Stimulated activated CD4-positive, alpha-beta T cell treated with anti-CD3 and anti-CD28 coated beads, TNF-alpha, amount 100 ng/mL, for 4 hours (primary cell): ENCODE results near the gene UCK2.
A peak's percentile ranks its signal among the peaks of the same experiment; 100 is the strongest.

Experiments used
- DNase-seq, 3 experiments: peaks; one replicate each; pipeline ENCODE4 v3.0.0-alpha.2; 2020; ENCODE audit warnings: low read depth in 3 of 3

The UCK2 gene

DNA sequence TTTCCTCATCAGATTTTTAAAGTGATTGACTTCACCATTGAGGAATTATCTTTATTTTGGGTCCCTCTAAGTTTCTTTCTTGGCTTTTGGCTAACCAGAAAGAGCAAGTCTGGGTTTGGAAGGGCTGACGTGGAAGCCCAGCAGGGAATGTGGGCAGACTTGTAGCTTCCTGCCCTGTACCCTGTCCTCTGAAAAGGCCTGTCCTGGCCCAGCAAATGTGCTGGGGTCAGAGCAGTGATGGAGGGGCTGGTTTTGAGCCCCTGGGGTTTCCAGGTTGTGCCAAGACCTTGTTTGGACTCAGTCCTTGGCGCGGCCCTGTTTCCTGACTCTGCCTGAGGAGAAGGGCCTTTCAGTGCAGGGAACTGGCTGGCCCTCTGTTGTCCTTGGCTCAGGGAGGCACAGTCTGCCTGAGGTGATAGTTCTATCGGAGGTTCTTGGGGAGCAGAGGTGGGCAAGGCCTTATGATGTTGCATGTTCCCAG, 72.1 kb downstream of the UCK2 start:
- DNase-seq: no peak

DNA sequence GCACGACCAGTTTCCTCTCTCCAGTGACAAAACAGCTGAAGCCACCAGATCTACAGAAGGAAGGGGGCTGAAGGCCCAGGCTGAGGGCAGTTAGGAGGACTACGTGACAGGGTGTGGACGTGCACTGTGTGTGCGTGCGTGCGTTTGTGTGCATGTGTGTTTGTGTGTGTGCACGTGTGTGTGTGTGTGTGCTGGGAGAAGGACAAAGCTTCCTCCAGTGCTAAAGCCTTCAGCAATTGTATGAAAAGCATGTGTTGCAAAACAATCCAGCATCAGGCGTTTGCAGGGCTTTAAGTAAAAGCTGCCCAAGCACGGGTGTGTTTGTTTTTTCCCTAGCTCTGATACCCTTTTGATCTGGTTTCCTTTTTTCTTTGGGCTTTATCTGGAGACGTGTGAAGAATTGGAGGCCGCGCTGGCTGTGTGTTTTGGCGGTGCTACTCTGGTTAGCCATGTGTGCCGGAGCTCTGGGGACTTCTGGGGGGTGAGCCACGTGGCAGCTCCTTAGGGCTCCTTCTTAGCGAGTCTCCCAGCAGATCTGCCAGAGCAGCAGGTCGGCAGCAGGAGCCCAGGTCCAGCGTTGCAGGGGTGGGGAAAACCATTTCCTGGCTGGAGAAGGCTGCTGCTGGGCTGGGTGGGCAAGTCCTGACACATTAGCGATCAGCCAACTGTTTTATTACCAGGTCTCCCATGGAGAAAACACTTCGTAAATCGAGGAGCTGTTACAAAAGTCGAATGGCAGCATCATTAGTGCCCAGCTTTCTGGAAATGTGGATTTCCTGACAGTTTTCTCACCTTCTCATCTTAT, 73.4 kb downstream of the UCK2 start:
- DNase-seq: no peak

DNA sequence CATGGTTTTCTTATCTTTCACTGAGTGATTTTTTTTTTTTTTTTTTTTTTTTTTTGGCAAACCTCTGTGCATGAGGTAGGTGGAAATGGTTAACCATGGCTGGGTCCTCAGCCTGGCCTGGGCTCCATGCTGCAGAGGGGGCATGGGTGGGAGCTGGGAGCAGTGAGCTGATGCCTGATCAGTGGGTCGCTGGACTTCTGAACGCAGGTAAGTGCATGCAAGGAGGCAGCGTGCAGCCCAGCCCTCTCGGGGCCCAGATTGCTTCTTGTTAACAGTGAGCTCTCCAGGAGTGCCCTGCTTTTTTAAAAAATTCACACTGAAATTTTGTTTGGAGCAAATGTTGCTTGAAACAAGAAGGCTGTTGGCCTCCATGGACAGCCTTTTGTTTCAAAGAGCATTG, 75.2 kb downstream of the UCK2 start:
- DNase-seq: no peak

DNA sequence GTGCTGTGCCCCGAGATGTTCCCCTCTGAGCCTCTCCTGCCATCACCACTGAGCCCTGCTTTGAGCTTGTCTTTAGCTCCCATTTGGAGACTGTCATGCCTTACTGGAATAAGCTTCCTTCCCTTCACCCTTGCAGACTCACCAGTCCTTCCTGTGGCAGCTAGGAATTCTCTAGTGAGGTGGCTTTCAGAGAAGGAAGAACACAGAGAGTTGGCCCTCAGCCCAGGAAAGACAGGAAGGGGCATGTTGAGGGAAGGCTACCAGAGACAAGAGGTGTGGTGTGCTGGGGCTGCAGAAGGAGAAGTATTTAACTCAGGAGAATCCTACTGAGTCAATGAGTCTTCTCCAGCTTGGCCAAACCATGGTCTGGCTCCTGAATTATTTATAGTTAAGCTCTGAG, 76.3 kb downstream of the UCK2 start:
- no peak for DNase-seq

DNA sequence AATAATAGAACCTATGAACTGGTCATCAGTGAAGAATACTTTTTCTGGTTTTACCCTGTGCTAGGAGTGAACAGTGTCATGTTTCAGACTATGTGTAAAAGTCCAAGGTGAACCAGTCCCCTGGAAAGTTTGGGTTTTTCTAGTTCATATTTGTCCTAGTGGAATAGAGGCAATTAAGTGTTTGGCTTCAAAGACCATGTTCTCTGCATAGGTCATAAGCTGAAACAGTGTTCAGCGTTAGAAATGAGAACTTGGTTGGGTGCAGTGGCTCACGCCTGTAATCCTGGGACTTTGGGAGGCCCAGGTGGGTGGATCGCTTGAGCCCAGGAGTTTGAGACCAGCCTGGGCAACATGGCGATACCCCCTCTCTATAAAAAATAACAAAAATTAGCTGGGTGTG, 77.5 kb downstream of the UCK2 start:
- DNase-seq: no peak

DNA sequence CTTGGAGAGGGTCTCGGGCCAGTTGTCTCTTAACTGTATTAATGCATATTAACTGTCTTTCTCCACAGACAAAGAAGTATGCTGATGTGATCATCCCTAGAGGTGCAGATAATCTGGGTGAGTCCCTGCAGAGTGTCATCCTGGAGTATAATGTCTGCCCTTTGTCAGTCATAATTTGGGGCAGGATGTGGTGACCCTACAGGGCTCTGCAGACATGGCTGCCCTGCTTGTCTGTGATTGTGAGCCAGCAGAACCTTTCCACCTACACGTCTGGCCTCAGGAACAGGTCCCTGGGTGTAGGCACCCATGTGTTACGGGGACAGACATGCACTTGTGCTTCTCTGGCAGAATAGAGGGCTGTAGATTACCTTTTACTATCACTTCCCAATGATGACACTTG, 78.4 kb downstream of the UCK2 start:
- no peak for DNase-seq

DNA sequence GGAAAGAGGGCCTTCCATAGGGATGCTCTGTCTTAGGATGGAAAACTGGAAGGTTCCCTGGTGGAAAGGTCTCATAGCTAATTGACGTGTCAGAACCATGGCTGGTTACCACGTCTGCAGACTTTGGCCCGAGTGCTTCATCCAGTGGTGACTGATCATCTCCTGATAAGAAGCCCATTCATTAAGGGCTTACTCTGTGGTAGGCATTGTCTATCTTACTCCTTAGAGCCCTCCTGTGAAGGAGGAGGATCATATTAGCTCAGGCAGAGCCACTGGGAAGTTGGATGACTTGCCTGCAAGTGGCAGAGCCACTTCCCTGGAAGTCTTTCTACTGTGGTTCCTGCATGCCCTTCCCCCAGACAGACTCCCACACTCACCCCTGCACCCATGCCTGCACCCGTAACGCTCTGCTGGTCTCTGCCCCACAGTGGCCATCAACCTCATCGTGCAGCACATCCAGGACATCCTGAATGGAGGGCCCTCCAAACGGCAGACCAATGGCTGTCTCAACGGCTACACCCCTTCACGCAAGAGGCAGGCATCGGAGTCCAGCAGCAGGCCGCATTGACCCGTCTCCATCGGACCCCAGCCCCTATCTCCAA, 79.9 kb downstream of the UCK2 start:
- DNase-seq: no peak

DNA sequence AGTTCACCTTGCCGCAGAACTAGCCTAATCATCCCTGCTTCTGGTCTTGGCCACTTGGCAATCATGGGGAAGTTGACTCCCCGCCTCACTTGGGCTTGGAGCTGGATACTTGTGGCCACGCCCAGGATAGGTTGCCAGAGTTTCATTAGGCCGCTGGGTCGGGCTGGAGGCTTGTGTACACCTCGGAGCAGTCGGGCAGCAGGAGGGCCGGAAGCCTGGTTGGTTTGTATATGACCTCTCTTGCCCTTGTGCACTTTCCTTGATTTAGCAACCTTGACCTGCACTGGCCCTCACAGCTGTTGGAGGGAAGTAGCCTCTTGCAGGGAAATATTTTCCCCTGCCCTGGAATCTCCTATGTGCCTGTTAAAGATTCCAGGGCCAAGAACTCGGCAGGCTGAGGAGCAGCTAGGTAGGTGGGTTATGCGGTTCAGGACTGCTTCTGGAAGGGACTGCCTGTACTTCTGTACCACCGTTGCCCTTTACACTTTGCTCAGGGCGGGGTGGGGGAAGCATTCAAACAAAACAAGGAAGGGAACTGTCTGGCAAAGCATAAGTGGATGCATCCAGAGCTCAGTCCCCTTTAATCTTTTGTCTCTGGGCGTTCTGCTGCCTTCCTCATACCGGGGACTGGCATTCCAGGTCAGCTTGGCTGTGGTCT, 83.5 kb downstream of the UCK2 start:
- DNase-seq: no peak

DNA sequence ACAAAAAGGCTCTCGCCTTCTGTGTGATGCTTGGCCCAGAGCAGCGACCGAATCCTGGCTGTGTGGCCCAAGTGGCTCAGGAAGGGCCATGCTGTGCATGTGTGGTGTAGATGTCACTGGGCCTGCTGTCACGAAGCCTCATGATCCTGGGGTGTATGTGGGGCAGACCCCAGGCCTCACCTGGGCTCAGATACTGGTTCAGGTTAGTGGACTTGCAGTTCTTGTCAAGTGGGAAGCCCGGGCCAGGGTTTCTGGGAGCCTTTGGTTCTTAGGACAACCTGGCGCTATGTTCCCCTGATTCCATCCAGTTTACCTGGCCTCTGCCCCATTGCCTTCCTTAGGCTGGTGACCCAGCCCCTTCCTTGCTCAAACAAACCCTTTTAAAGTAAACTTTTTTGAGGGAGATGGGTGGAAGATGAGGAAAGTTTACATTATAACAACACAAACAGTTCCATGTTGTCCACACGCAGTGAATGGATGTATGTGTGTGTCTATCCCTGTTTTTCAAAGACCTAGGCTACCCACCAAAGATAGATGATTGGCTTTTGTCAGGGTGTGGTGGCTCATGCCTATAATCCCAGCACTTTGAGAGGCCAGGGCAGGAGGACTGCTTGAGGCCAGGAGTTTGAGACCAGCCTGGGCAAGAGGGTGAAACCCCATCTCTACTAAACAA, 84.3 kb downstream of the UCK2 start:
- DNase-seq: no peak

DNA sequence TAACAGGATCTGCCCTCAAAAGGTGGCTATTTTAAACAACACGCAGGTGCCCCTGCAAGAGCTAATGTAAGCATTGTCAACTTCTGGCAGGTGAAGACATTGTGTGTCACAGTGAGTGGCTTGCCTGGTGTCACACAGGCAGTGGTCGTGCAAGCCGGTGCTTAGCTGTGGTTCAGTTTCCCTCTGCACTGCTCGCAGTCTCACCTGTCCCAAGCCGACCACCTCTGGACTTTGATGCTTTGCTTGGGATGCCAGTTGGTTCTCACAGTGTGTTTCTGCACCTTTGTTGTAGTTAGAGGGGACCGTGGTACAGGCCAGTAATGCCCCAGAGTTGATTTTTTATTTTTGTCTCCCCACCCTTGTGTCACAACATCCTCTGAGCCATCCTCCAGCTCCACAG, 85.2 kb downstream of the UCK2 start:
- DNase-seq: no peak

DNA sequence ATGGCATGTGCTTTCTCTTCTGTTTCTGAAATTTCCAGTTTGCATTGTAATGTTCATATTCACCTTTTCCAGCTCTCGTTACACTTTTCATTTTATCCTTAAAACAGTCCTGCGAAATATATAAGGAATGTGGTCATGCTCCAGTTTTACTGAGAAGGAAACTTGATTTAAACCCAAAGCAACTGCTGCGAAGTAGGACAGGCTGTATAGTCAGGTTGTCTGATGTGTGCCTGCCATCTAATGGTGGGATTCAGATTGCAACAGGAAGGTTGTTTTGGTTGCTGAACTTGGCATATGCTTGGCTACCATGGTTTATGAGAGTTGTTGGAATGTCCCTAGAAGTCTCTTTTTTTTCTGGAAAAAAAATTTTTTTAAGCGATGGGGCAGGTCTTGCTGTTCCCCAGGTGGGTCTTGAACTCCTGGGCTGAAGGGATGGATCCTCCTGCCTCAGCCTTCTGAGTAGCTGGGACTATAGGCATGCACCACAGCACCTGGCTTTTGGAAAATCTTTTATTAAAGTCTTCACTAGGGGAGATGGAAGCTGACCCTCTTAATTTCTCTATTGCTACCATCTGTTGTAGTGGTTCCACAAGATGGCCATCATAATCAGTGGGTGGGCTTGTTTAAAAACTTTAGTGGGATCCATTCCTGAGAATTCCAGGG, 86.9 kb downstream of the UCK2 start:
- DNase-seq: peak in 2 of 3 experiments; percentile 35 to 43

DNA sequence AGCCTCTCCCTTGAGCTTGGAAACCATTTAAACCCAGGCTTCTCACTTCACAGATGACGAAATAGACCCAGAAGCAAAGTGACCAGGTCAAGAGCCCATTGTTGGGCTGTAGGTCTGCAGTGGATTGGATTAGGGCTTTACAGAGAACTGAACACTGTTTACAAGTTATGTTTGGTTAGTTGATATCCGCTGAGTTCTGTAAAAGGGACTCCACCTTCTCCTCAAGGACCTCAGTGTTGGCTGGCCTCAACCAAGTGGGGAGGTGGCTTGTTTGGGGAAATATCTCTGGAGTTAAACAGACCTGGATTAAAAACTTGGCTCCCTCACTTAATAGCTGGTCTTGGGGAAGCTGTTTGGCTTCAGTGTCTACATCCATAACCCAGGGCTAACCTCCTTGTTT, 88.1 kb downstream of the UCK2 start:
- no peak for DNase-seq

DNA sequence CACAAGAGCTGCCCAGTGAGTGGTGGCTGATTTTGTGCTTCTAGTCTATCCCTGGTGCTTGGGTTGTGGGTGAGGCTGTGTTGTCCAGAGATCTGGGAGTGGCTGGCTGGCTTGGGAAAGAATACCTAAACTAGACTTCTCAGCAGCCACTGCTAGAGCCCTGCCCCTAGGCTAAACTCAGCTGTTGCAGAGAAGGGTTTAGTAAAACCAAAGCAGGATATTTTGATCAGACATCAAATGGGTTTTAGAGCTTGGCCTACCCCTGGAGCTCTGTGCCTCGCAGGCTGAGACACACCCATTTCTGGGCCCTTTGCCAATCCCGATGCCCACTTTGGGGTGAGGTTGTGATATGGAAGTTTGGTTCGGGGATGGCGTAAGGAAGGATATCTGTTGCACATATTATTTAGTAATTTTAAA, 88.5 kb downstream of the UCK2 start:
- no peak for DNase-seq

DNA sequence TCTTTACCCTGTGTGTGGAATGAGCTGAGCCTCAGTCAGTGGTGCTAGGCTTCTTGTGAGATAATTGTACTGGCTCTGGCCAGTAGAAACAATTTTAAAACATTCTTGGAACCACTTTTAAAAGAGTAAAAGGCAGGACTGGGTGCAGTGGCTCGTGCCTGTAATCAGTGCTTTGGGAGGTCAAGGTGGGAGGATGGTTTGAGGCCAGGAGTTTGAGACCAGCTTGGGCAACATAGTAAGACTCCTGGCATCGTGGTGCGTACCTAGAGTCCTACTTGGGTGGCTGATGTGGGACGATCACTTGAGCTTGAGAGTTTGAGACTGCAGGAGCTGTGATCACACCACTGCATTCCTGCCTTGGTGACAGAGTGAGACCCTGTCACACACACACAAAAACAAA, 89.8 kb downstream of the UCK2 start:
- DNase-seq: no peak

DNA sequence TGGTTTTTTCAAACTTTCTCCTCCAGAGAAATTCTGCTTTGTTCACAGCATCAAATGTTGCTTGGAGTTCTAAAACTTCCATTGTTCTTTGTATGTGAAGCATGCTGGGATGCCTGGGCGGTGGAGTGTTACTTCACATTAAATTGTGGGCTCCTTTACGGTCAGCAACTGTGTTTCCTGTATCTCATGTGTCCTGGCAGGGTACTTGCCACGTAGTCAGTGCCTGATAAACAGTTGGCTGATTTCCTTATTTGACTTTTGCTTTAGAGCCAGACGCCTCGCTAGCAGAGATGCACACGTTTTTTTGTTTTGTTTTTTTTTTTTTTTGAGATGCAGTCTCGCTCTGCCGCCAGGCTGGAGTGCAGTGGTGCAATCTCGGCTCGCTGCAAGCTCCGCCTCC, 96.7 kb downstream of the UCK2 start:
- DNase-seq: no peak

DNA sequence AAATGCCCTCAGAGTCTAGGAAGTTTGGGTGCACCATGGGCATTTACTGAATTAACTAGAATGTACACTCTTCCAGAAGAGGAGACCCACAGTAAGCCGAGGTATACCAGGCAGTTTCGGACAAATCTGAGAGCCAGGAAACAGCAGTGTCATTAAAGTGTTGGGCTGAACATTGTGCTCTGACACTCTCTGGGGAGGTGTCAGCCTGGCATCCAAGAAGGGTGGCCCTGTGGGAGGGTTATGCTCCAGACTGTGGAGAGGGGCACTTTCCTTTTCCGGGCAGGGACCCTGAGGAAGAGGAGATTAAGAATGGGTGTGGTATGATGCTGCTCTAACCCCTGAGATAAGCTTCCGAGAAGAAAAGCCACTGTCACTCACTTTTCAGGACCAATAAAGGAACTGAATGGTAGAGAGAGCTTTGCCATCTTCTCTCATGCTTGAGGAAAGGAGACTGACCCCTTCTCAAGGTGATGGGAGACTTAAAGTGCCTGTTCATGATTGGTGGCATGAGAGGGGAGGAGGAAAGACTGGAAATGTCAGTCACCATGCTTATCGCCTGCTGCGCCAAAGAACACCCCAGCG, 98.2 kb downstream of the UCK2 start:
- no peak for DNase-seq

DNA sequence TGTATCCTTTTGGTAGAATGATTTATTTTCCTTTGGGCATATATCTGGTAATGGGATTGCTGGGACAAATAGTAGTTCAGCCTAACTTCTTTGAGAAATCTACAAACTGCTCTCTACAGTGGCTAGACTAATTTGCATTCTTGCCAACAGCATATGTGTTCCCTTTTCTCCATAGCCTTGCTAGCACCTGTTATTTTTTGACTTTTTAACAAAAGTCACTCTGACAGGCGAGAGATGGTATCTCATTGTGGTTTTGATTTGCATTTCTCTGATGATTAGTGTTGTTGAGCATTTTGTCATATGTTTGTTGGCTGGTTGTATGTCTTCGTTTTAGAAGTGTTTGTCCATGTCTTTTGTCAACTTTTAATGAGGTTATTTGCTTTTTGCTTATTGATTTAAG, 99.8 kb downstream of the UCK2 start:
- DNase-seq: no peak

DNA sequence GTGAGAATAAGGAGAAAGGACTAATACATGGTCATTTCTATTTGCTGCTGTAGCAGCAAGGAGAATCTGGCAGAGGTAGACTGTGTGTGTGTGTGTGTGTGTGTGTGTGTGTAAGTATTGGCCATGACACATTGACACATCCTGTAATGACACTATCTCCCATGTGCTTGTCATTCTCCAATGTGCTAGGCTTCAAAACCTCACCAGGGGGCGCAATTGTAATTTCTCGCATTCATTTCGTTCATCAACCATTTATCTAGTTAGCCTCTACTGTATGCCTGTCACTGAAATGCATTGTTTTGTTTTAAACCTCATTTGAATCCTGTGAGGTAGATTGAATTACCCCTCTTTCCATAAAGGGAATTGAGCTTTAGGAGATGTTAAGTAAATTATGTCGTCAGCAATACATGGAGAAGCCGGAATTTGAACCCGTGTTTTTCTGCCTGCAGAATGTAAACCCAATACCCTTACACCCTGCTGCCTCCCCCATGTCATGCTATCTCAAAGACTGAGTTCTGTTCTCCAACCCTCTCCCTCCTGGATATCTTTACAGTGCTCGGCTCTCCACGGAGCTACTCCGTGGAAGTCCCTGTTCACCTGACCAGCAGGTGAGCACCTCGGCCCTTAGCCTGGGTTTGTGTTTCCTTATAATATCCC, 100.8 kb downstream of the UCK2 start:
- peak in 1 of 3 experiments; percentile 16 for DNase-seq

DNA sequence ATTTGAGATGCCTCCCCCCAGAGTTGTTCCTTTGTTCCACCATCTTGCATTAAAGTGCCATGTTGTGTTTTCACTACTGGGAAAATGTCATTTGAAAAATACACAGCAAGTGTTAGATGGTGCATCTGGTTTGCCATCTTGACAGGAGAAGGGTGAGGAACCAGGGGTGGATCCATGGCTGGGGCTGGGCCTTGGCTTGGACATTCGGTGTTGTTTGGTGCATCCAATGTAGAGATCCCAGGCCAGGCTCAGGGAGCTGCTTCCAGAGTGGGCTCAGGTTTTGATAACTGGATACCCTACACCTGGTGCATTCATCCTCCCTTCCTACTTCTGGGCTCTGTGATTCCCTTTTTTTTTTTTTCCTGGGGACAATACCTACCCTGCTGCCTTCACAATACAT, 103.5 kb downstream of the UCK2 start:
- no peak for DNase-seq

DNA sequence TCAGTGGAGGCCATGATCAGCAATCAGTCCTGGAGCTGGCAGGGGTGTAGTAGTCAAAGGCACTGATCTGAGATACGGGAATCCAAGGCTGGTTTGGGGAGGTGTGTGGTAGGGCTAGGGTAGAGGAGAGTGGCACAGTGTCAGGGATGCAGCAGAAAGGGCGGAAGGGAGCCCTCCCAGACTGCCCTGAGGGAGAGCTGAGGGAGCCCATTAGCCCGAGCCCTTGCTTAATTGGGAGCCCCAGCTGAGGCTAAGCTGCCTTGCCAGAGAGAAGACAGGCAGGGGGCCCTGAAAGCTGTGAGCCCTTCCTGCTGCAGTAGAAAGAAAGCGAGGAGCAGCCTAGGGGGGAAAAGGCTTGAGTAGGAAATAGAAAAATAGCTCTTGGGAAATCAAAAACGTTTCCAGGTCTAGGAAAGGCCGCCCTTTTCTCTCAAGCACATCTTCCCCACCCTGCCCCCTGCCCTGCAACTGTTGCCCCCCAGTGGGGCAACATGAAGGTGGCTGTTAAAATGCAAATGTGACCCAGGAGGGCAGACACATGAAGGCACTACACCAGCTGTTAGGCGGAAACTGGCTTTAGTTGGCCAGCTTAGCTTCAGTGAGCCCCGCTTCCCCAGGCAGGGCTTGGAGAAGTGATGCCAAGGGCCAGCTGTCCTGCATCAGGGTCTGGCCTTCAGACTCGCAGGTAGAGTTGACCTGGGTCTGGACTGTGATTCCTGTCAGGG, 106.2 kb downstream of the UCK2 start:
- no peak for DNase-seq
